ENCODE results near the gene CD69.
A peak's percentile ranks its signal among the peaks of the same experiment; 100 is the strongest.

The CD69 gene

GRCh38 chr12:9757433-9758025, 3.2 kb downstream of the CD69 start:
- Histone ChIP-seq H3K27ac (ENCODE audit: low read depth in 2 of 2, low read length in 2 of 2) (peak overlapping the region in 1 of 2 donors; percentile 7), H3K9ac (ENCODE audit: low read depth in 1 of 2, low read length in 2 of 2) (peak overlapping the region in 1 of 2 donors; percentile 11), H3K36me3 (ENCODE audit: control insufficient read depth in 2 of 2, insufficient read depth in 2 of 2, low read length in 2 of 2) (no peaks in the 10 kb centered on the region), H3K4me1 (ENCODE audit: control insufficient read depth in 2 of 2, insufficient read depth in 2 of 2, low read length in 2 of 2) (no peaks in the 10 kb centered on the region), H3K4me3 (ENCODE audit: low read length in 2 of 2) (peak overlapping the region in 1 of 2 donors; percentile 75), H3K27me3 (ENCODE audit: control insufficient read depth in 2 of 2, insufficient read depth in 2 of 2, low read length in 2 of 2) (no peaks in the 10 kb centered on the region), H3K9me3 (ENCODE audit: control insufficient read depth in 2 of 2, low read length in 2 of 2) (no peaks in the 10 kb centered on the region)

- no peaks in the 10 kb centered on the region for H3K9me3 ChIP-seq (ENCODE audit: control insufficient read depth in 2 of 2, low read length in 2 of 2)
- H3K27ac ChIP-seq (ENCODE audit: low read depth in 2 of 2, low read length in 2 of 2) = no peak overlapping the region
- no peaks in the 10 kb centered on the region for H3K36me3 ChIP-seq (ENCODE audit: control insufficient read depth in 2 of 2, insufficient read depth in 2 of 2, low read length in 2 of 2)
- H3K9ac ChIP-seq (ENCODE audit: low read depth in 1 of 2, low read length in 2 of 2) = no peak overlapping the region
- H3K4me1 ChIP-seq (ENCODE audit: control insufficient read depth in 2 of 2, insufficient read depth in 2 of 2, low read length in 2 of 2) = no peaks in the 10 kb centered on the region
- no peaks in the 10 kb centered on the region for H3K27me3 ChIP-seq (ENCODE audit: control insufficient read depth in 2 of 2, insufficient read depth in 2 of 2, low read length in 2 of 2)
- H3K4me3 ChIP-seq (ENCODE audit: low read length in 2 of 2) = no peak overlapping the region
Observed at GRCh38 chr12:9756706-9757105, 4.0 kb downstream of the CD69 start.

DNA sequence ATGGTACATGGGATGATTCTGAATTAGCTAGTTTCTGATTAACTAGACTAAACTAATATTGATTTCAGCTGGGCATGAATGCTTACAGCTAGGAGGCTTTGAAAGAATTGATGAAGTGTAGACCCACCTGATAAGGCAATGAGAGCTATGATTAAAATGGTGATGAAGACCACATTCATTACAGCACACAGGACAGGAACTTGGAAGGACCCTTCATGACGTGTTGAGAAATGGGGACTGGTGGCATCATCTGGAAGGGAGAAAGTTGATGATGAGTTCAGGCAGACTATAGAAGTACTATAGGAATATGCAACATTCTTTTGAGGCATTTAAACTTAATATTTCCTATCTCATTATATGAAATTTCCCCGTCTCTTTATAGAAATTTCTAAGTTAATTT, 4.5 kb downstream of the CD69 start:
- Histone ChIP-seq H3K9ac (ENCODE audit: low read depth in 1 of 2, low read length in 2 of 2) (no peak overlapping the region), H3K9me3 (ENCODE audit: control insufficient read depth in 2 of 2, low read length in 2 of 2) (no peaks in the 10 kb centered on the region), H3K4me1 (ENCODE audit: control insufficient read depth in 2 of 2, insufficient read depth in 2 of 2, low read length in 2 of 2) (no peaks in the 10 kb centered on the region), H3K4me3 (ENCODE audit: low read length in 2 of 2) (no peak overlapping the region), H3K36me3 (ENCODE audit: control insufficient read depth in 2 of 2, insufficient read depth in 2 of 2, low read length in 2 of 2) (no peaks in the 10 kb centered on the region), H3K27ac (ENCODE audit: low read depth in 2 of 2, low read length in 2 of 2) (no peak overlapping the region), H3K27me3 (ENCODE audit: control insufficient read depth in 2 of 2, insufficient read depth in 2 of 2, low read length in 2 of 2) (no peaks in the 10 kb centered on the region)

GRCh38 chr12:9755567-9755966, 5.1 kb downstream of the CD69 start:
- H3K36me3 ChIP-seq (ENCODE audit: control insufficient read depth in 2 of 2, insufficient read depth in 2 of 2, low read length in 2 of 2) = no peaks in the 10 kb centered on the region
- no peaks in the 10 kb centered on the region for H3K4me1 ChIP-seq (ENCODE audit: control insufficient read depth in 2 of 2, insufficient read depth in 2 of 2, low read length in 2 of 2)
- no peak overlapping the region for H3K4me3 ChIP-seq (ENCODE audit: low read length in 2 of 2)
- no peaks in the 10 kb centered on the region for H3K27me3 ChIP-seq (ENCODE audit: control insufficient read depth in 2 of 2, insufficient read depth in 2 of 2, low read length in 2 of 2)
- H3K9ac ChIP-seq (ENCODE audit: low read depth in 1 of 2, low read length in 2 of 2) = no peak overlapping the region
- H3K27ac ChIP-seq (ENCODE audit: low read depth in 2 of 2, low read length in 2 of 2) = no peak overlapping the region
- H3K9me3 ChIP-seq (ENCODE audit: control insufficient read depth in 2 of 2, low read length in 2 of 2) = no peaks in the 10 kb centered on the region

DNA sequence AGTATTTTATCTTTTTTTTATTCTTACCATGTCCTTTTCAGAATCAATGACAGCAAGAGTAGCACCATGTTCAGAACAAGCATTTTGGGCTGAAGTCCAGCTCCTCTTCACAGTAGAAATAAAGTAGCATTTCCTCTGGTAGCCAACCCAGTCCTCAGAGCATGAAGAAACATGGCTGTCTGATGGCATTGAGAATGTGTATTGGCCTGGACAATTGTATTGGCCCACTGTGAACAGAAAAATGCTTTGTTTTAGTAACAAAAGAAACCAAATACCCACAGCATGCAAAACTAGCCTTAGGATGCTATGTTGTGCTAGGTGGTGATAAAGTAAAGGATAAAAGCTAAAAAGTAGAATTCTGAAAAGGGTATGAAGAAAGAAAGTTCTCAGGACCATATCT, 5.7 kb downstream of the CD69 start:
- Histone ChIP-seq H3K9me3 (ENCODE audit: control insufficient read depth in 2 of 2, low read length in 2 of 2) (no peaks in the 10 kb centered on the region), H3K36me3 (ENCODE audit: control insufficient read depth in 2 of 2, insufficient read depth in 2 of 2, low read length in 2 of 2) (no peaks in the 10 kb centered on the region), H3K27me3 (ENCODE audit: control insufficient read depth in 2 of 2, insufficient read depth in 2 of 2, low read length in 2 of 2) (no peaks in the 10 kb centered on the region), H3K4me3 (ENCODE audit: low read length in 2 of 2) (no peak overlapping the region), H3K9ac (ENCODE audit: low read depth in 1 of 2, low read length in 2 of 2) (no peak overlapping the region), H3K4me1 (ENCODE audit: control insufficient read depth in 2 of 2, insufficient read depth in 2 of 2, low read length in 2 of 2) (no peaks in the 10 kb centered on the region), H3K27ac (ENCODE audit: low read depth in 2 of 2, low read length in 2 of 2) (no peak overlapping the region)

DNA sequence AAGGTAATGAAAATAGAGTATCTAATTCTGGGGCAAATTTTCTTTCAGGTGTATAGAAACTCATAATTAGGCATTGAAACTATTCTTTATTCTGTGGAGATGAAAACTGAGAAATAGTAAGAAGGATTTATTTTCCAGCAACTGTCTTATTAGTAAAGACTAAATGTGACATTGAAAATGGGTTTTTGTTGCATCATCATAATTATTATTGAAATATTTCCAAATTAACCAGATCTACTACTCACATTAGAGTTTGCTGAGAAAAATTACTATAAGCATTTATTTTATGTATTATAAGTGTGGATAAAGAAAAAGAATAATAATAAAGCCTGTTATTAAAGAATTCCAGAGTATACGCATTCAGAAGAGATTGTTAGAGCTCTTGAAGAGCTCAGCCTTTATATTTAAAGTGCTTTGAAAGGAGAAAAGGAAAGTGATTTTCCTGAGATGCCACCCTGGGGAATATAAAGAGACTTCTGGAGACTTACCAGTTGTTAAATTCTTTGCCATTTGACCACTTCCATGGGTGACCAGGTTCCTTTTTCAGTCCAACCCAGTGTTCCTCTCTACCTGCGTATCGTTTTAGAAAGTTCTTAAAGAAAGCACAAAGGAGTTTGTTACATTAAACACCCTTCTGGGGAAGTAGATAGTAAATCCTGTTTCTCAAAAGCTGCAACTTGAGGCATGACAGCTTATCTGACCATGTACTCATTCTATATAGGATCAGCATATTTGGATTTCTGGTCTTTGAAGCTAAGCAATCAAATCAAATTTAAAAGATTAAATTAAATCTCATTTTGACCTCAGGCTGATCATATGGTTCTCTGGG, 6.4 kb downstream of the CD69 start:
- no peak overlapping the region for H3K27ac ChIP-seq (ENCODE audit: low read depth in 2 of 2, low read length in 2 of 2)
- no peak overlapping the region for H3K4me3 ChIP-seq (ENCODE audit: low read length in 2 of 2)
- H3K4me1 ChIP-seq (ENCODE audit: control insufficient read depth in 2 of 2, insufficient read depth in 2 of 2, low read length in 2 of 2) = no peaks in the 10 kb centered on the region
- no peaks in the 10 kb centered on the region for H3K36me3 ChIP-seq (ENCODE audit: control insufficient read depth in 2 of 2, insufficient read depth in 2 of 2, low read length in 2 of 2)
- H3K9ac ChIP-seq (ENCODE audit: low read depth in 1 of 2, low read length in 2 of 2) = no peak overlapping the region
- no peaks in the 10 kb centered on the region for H3K27me3 ChIP-seq (ENCODE audit: control insufficient read depth in 2 of 2, insufficient read depth in 2 of 2, low read length in 2 of 2)
- H3K9me3 ChIP-seq (ENCODE audit: control insufficient read depth in 2 of 2, low read length in 2 of 2) = no peaks in the 10 kb centered on the region

- no peaks in the 10 kb centered on the region for H3K9me3 ChIP-seq (ENCODE audit: control insufficient read depth in 2 of 2, low read length in 2 of 2)
- H3K36me3 ChIP-seq (ENCODE audit: control insufficient read depth in 2 of 2, insufficient read depth in 2 of 2, low read length in 2 of 2) = no peaks in the 10 kb centered on the region
- H3K27me3 ChIP-seq (ENCODE audit: control insufficient read depth in 2 of 2, insufficient read depth in 2 of 2, low read length in 2 of 2) = no peaks in the 10 kb centered on the region
- no peak overlapping the region for H3K4me3 ChIP-seq (ENCODE audit: low read length in 2 of 2)
- no peaks in the 10 kb centered on the region for H3K4me1 ChIP-seq (ENCODE audit: control insufficient read depth in 2 of 2, insufficient read depth in 2 of 2, low read length in 2 of 2)
- no peak overlapping the region for H3K27ac ChIP-seq (ENCODE audit: low read depth in 2 of 2, low read length in 2 of 2)
- no peak overlapping the region for H3K9ac ChIP-seq (ENCODE audit: low read depth in 1 of 2, low read length in 2 of 2)
Observed at GRCh38 chr12:9753498-9753897, 7.2 kb downstream of the CD69 start.

GRCh38 chr12:9753073-9753472, 7.6 kb downstream of the CD69 start:
- no peak overlapping the region for H3K9ac ChIP-seq (ENCODE audit: low read depth in 1 of 2, low read length in 2 of 2)
- H3K9me3 ChIP-seq (ENCODE audit: control insufficient read depth in 2 of 2, low read length in 2 of 2) = no peaks in the 10 kb centered on the region
- H3K27ac ChIP-seq (ENCODE audit: low read depth in 2 of 2, low read length in 2 of 2) = no peak overlapping the region
- no peaks in the 10 kb centered on the region for H3K36me3 ChIP-seq (ENCODE audit: control insufficient read depth in 2 of 2, insufficient read depth in 2 of 2, low read length in 2 of 2)
- no peak overlapping the region for H3K4me3 ChIP-seq (ENCODE audit: low read length in 2 of 2)
- H3K4me1 ChIP-seq (ENCODE audit: control insufficient read depth in 2 of 2, insufficient read depth in 2 of 2, low read length in 2 of 2) = no peaks in the 10 kb centered on the region
- no peaks in the 10 kb centered on the region for H3K27me3 ChIP-seq (ENCODE audit: control insufficient read depth in 2 of 2, insufficient read depth in 2 of 2, low read length in 2 of 2)

GRCh38 chr12:9752145-9752933, 8.4 kb downstream of the CD69 start:
- no peaks in the 10 kb centered on the region for H3K36me3 ChIP-seq (ENCODE audit: control insufficient read depth in 2 of 2, insufficient read depth in 2 of 2, low read length in 2 of 2)

More at GRCh38 chr12:9752145-9752933, 8.4 kb downstream of the CD69 start:
- no peaks in the 10 kb centered on the region for H3K27me3 ChIP-seq (ENCODE audit: control insufficient read depth in 2 of 2, insufficient read depth in 2 of 2, low read length in 2 of 2)
- no peak overlapping the region for H3K27ac ChIP-seq (ENCODE audit: low read depth in 2 of 2, low read length in 2 of 2)
- H3K4me3 ChIP-seq (ENCODE audit: low read length in 2 of 2) = no peak overlapping the region
- no peaks in the 10 kb centered on the region for H3K4me1 ChIP-seq (ENCODE audit: control insufficient read depth in 2 of 2, insufficient read depth in 2 of 2, low read length in 2 of 2)
- no peaks in the 10 kb centered on the region for H3K9me3 ChIP-seq (ENCODE audit: control insufficient read depth in 2 of 2, low read length in 2 of 2)
- no peak overlapping the region for H3K9ac ChIP-seq (ENCODE audit: low read depth in 1 of 2, low read length in 2 of 2)
